ENCODE data around the gene DMRTB1.

The DMRTB1 gene

GRCh38 chr1:53463961-53464899, 5.0 kb downstream of the DMRTB1 start:
- no peak for TF ChIP-seq CTCF (IDR thresholded peaks at IDR 0.05; ENCODE audit: insufficient read depth, low read length, missing control alignments)
- DNase-seq (ENCODE audit: low read depth, low spot score), result no peak
- no peak overlapping the region for H3K4me3 ChIP-seq (ENCODE audit: low read depth, low read length)
- ChIA-PET CTCF (interaction anchor here (1.4 to 4.9 kb wide), 6 partner anchors 10 to 186 kb away, joined by 4 to 23 read pairs (median 14); no protein-coding TSS in a partner anchor), POLR2A (no interaction called here)

- no peak for TF ChIP-seq CTCF (IDR thresholded peaks at IDR 0.05; ENCODE audit: insufficient read depth, low read length, missing control alignments)
- ChIA-PET POLR2A (no interaction called here), CTCF (interaction anchor here (0.9 to 4.9 kb wide), 9 partner anchors 9 to 187 kb away, joined by 3 to 23 read pairs (median 10); no protein-coding TSS in a partner anchor)
- DNase-seq (ENCODE audit: low read depth, low spot score), result no peak
- no peak overlapping the region for H3K4me3 ChIP-seq (ENCODE audit: low read depth, low read length)
These were observed 6.1 kb downstream of the DMRTB1 start for GRCh38 chr1:53465023-53465957.

GRCh38 chr1:53467391-53467790, 8.2 kb downstream of the DMRTB1 start:
- ChIA-PET POLR2A (no interaction called here), CTCF (interaction anchor here (1.0 to 2.5 kb wide), 4 partner anchors 11 to 287 kb away, joined by 3 to 7 read pairs (median 4); no protein-coding TSS in a partner anchor)
- no peak overlapping the region for H3K4me3 ChIP-seq (ENCODE audit: low read depth, low read length)
- no peak for DNase-seq (ENCODE audit: low read depth, low spot score)
- TF ChIP-seq CTCF (IDR thresholded peaks at IDR 0.05; ENCODE audit: insufficient read depth, low read length, missing control alignments), result no peak

- DNase-seq (ENCODE audit: low read depth, low spot score), result no peak
- ChIA-PET CTCF (interaction anchor here (0.8 to 7.9 kb wide), 10 partner anchors 8 to 286 kb away, joined by 3 to 54 read pairs (median 5); partner anchors contain the start of gene DMRTB1), POLR2A (no interaction called here)
- no peak overlapping the region for H3K4me3 ChIP-seq (ENCODE audit: low read depth, low read length)
- TF ChIP-seq CTCF (IDR thresholded peaks at IDR 0.05; ENCODE audit: insufficient read depth, low read length, missing control alignments), result no peak
These were observed 9.2 kb downstream of the DMRTB1 start for GRCh38 chr1:53468374-53468773.

- no peak for TF ChIP-seq CTCF (IDR thresholded peaks at IDR 0.05; ENCODE audit: insufficient read depth, low read length, missing control alignments)
- H3K4me3 ChIP-seq (ENCODE audit: low read depth, low read length), result no peak overlapping the region
- POLR2A ChIA-PET, result no interaction called here
- DNase-seq (ENCODE audit: low read depth, low spot score), result no peak
- CTCF ChIA-PET, result interaction anchor here (0.8 to 7.9 kb wide), 12 partner anchors 8 to 284 kb away, joined by 3 to 54 read pairs (median 4); partner anchors contain the start of gene DMRTB1
These were observed 10.2 kb downstream of the DMRTB1 start for GRCh38 chr1:53469373-53469772.

Measured in AG04449 (cell line).